Body of pancreas (tissue), 4 donors: ENCODE data around the gene NKX2-2. TPM values are rescaled to one million over a fixed set of nuclear protein-coding genes. Genes with fewer than 3 reads are reported as not detected.

Source experiments
- ATAC-seq: fragments of 150-250 bp; one replicate; pipeline ENCODE4 v1.9.1; 2016
- DNase-seq, 4 donors: peaks; one replicate each; pipeline ENCODE4 v3.0.0-alpha.2; 2019
- H3K27ac ChIP-seq, 4 donors: fragments of 200-600 bp; sonication (generic); 1 replicate in 3 of 4; 2 replicates in 1 of 4; pipeline versions ENCODE4 v1.5.1 to v1.6.1; 2016 to 2019; ENCODE audit warnings: mild to moderate bottlenecking in 1 of 4, mixed read lengths in 1 of 4, moderate library complexity in 1 of 4
- H3K27me3 ChIP-seq, 2 donors: fragments of 200-600 bp; sonication (generic); one replicate each; pipeline ENCODE4 v1.6.0; 2016; ENCODE audit warnings: mild to moderate bottlenecking in 1 of 2
- H3K36me3 ChIP-seq, 2 donors: fragments of 200-600 bp; sonication (generic); replicated peaks in 1 of 2; 2 replicates each; pipeline ENCODE4 v1.5.1; 2016; ENCODE audit warnings: low read depth in 2 of 2; ENCODE audit not compliant: insufficient read depth in 1 of 2
- H3K4me1 ChIP-seq: fragments of 200-600 bp; sonication (generic); one replicate; pipeline ENCODE4 v1.6.0; 2016
- H3K4me3 ChIP-seq, 2 donors: fragments of 200-600 bp; sonication (generic); 1 replicate in 1 of 2; 2 replicates in 1 of 2; pipeline ENCODE4 v1.5.1; 2016 to 2019
- H3K9me3 ChIP-seq, 3 donors: fragments of 200-600 bp; sonication (generic); 1 replicate in 2 of 3; 2 replicates in 1 of 3; pipeline ENCODE4 v1.5.1; 2016
- POLR2A ChIP-seq, 3 donors: fragments of 450-650 bp; IDR thresholded peaks; one replicate each; pipeline ENCODE4 v1.6.1; 2016; ENCODE audit warnings: antibody characterized with exemption in 3 of 3, mild to moderate bottlenecking in 2 of 3
- WGBS, 2 donors: methylation state at CpG; one replicate each; pipeline ENCODE4 v1.1.5; 2017; 5-methylcytosine and 5-hydroxymethylcytosine counted together
- intact Hi-C: fragments of 100-400 bp; cut with DNase I; formaldehyde crosslinking; loops from one replicate; pipeline ENCODE4 v1.15.1; 2023
- total RNA-seq, 2 donors: library from RNA; depleted of rRNA; stranded (reverse); fragments of >200 nt; gene quantifications; one replicate each; pipeline ENCODE4 v1.1.0, GENCODE V29; 2016
- TF ChIP-seq, protein P1 (sequence below), 7 experiments: fragments of 450-650 bp in 4 of 7; fragments of 200-600 bp in 3 of 7; sonication (generic) in 3 of 7; IDR thresholded peaks; one replicate each; pipeline ENCODE4 v1.5.1; 2016 to 2019; ENCODE audit warnings: antibody characterized with exemption in 7 of 7

NKX2-2 gene
- total RNA-seq, 2 donors from 2014 or later = 3.1 to 9.6 TPM

GRCh38 chr20:21519136-21519584 is 5.3 kb upstream of the NKX2-2 start:
- Histone ChIP-seq H3K9me3 (no peaks in the 10 kb centered on the region), H3K27me3 (peaks cover 0 to 42% of the 10 kb centered on the region in 2 donors), H3K4me3 (no peak overlapping the region), H3K27ac (no peak overlapping the region), H3K4me1 (peaks cover 32% of the 10 kb centered on the region), H3K36me3 (no peaks in the 10 kb centered on the region)
- intact Hi-C loops = no loop called here
- ATAC-seq = no peak
- DNase-seq = no peak
- TF ChIP-seq, protein P1, sequence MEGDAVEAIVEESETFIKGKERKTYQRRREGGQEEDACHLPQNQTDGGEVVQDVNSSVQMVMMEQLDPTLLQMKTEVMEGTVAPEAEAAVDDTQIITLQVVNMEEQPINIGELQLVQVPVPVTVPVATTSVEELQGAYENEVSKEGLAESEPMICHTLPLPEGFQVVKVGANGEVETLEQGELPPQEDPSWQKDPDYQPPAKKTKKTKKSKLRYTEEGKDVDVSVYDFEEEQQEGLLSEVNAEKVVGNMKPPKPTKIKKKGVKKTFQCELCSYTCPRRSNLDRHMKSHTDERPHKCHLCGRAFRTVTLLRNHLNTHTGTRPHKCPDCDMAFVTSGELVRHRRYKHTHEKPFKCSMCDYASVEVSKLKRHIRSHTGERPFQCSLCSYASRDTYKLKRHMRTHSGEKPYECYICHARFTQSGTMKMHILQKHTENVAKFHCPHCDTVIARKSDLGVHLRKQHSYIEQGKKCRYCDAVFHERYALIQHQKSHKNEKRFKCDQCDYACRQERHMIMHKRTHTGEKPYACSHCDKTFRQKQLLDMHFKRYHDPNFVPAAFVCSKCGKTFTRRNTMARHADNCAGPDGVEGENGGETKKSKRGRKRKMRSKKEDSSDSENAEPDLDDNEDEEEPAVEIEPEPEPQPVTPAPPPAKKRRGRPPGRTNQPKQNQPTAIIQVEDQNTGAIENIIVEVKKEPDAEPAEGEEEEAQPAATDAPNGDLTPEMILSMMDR (IDR thresholded peaks at IDR 0.05) = no peak
- TF ChIP-seq POLR2A (IDR thresholded peaks at IDR 0.05) = no peak
- 16 to 35% methylated on average over 12 to 14 of the region's 14 CpGs for WGBS, 2 donors

DNA sequence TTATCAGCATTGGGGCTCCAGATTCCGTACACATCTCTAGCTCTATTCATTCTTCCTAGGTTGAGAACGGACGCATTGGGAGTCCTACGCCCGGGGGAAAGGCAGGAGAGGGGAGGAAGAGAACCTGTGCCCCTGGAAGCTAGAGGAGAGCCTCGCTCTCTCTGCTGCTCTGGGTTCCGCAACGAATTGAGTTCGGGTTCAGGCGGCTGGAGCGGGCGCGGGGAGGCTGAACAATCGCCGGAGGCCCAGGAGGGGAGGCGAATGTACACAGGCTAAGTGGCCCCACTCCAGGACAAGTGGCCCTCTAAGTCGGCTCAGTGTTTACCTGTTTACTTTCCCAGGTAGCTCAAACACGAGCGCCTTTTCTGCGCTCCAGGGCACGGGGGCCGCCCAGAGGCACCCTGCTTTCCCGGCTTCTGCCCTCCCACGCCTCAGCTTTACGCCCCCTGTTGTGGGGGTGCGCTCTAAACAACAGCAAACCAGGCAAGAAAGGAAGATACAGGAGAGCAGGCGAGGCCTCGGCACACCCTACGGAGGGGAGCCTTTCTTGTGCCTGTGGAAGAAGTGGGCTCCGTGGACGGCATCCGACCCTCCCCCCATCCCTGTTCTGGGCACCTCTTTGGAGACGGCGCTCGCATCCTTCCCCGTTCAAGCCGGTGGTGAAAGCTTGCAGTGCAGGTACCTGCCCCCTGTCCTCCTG is 4.6 kb upstream of the NKX2-2 start:
- intact Hi-C loops = no loop called here
- 19 to 23% methylated on average over 25 to 37 of the region's 37 CpGs for WGBS, 2 donors

GRCh38 chr20:21517566-21518277 is 3.9 kb upstream of the NKX2-2 start:
- TF ChIP-seq, protein P1 (IDR thresholded peaks at IDR 0.05) = no peak
- no peak for TF ChIP-seq POLR2A (IDR thresholded peaks at IDR 0.05)
- Histone ChIP-seq H3K36me3 (no peaks in the 10 kb centered on the region), H3K27ac (no peak overlapping the region), H3K4me1 (peaks cover 40% of the 10 kb centered on the region), H3K9me3 (no peaks in the 10 kb centered on the region), H3K27me3 (peaks cover 0 to 46% of the 10 kb centered on the region in 2 donors), H3K4me3 (no peak overlapping the region)
- intact Hi-C loops = no loop called here
- WGBS, 2 donors = 24 to 36% methylated on average over 16 to 32 of the region's 32 CpGs
- ATAC-seq (no peak), DNase-seq (no peak)

More for the DNA sequence above, 4.6 kb upstream of the NKX2-2 start:
- Histone ChIP-seq H3K27ac (no peak overlapping the region), H3K27me3 (peaks cover 0 to 42% of the 10 kb centered on the region in 2 donors), H3K9me3 (no peaks in the 10 kb centered on the region), H3K4me3 (no peak overlapping the region), H3K4me1 (peaks cover 37% of the 10 kb centered on the region), H3K36me3 (no peaks in the 10 kb centered on the region)
- DNase-seq (no peak), ATAC-seq (no peak)
- TF ChIP-seq, protein P1 (IDR thresholded peaks at IDR 0.05) = no peak
- TF ChIP-seq POLR2A (IDR thresholded peaks at IDR 0.05) = no peak

DNA sequence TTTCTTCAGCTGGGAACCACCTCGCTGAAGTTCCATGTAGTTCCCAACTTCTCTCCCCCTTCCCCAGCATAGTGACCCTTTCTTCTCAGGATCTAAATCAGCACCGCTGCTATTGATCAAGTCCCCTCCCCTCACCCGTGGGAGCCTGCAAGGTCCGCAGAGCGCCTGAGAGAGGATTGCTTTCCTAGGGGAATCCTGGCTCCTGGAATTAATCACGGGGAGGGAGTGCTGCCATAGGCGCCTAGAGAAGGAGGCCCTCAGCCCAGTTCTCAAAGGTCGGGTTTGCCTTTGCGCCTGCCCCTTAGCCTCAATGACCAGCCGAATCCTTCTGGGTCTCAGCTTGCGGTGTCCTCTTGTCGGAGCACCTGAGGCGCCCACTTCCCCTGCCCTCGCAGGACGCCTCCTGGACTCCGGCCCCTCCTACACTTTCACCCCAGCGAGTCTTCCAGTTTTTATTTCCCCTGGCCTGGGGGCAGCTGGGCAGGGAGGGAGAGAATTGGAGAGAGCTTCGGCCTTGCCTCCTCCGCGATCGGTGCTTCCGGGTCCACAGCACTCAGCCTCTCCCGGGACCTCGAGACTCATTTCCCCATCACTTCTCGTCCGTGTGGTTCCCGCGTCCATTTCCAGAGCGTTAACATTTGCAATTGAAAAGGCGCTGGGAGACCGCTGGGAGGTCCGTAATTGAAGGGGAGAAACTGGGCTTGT is 3.1 kb upstream of the NKX2-2 start:
- peaks cover 0 to 46% of the 10 kb centered on the region in 2 donors for H3K27me3 ChIP-seq
- no peaks in the 10 kb centered on the region for H3K36me3 ChIP-seq
- no peaks in the 10 kb centered on the region for H3K9me3 ChIP-seq
- no peak for ATAC-seq
- DNase-seq = no peak
- peaks cover 41% of the 10 kb centered on the region for H3K4me1 ChIP-seq
- intact Hi-C loops = no loop called here
- no peak overlapping the region for H3K27ac ChIP-seq
- no peak overlapping the region for H3K4me3 ChIP-seq
- no peak for TF ChIP-seq POLR2A (IDR thresholded peaks at IDR 0.05)
- TF ChIP-seq, protein P1 (IDR thresholded peaks at IDR 0.05) = no peak
- WGBS, 2 donors = 18 to 26% methylated on average over 26 to 32 of the region's 32 CpGs
